Liver (tissue), 9 donors: ENCODE data around the gene FNDC1. TPM values are rescaled to one million over a fixed set of nuclear protein-coding genes. Genes with fewer than 3 reads are reported as not detected.

Experiments used
- DNase-seq: peaks from one replicate; pipeline ENCODE4 v3.0.0-alpha.2; 2017; ENCODE audit warnings: low spot score
- H3K27ac ChIP-seq, 2 donors: one replicate each; pipeline ENCODE4 v1.7.0; 2013; ENCODE audit warnings: inconsistent platforms in 2 of 2, low read length in 2 of 2, control low read depth in 1 of 2, low read depth in 1 of 2, mild to moderate bottlenecking in 1 of 2
- H3K27me3 ChIP-seq, 4 donors: one replicate each; pipeline versions ENCODE4 v1.6.1 to v1.7.0; 2013; ENCODE audit warnings: low read length in 3 of 4, inconsistent platforms in 1 of 4, mild to moderate bottlenecking in 1 of 4, moderate library complexity in 1 of 4; ENCODE audit not compliant: control insufficient read depth in 4 of 4, insufficient read depth in 4 of 4
- H3K36me3 ChIP-seq, 4 donors: one replicate each; pipeline versions ENCODE4 v1.6.1 to v1.7.0; 2013; ENCODE audit warnings: low read length in 3 of 4, mild to moderate bottlenecking in 3 of 4, low read depth in 1 of 4, moderate library complexity in 1 of 4; ENCODE audit not compliant: control insufficient read depth in 4 of 4, insufficient read depth in 3 of 4
- H3K4me1 ChIP-seq, 4 donors: one replicate each; pipeline versions ENCODE4 v1.6.1 to v1.7.0; 2013; ENCODE audit warnings: low read length in 3 of 4, mild to moderate bottlenecking in 3 of 4, moderate library complexity in 1 of 4; ENCODE audit not compliant: control insufficient read depth in 4 of 4, insufficient read depth in 4 of 4
- H3K4me3 ChIP-seq, 3 donors: one replicate each; pipeline versions ENCODE4 v1.6.1 to v1.7.0; 2013; ENCODE audit warnings: low read length in 3 of 3, control low read depth in 1 of 3, low read depth in 1 of 3, mild to moderate bottlenecking in 1 of 3
- H3K9ac ChIP-seq, 2 donors: one replicate each; pipeline ENCODE4 v1.7.0; 2013; ENCODE audit warnings: low read length in 2 of 2, mild to moderate bottlenecking in 2 of 2, moderate library complexity in 2 of 2, control low read depth in 1 of 2, low read depth in 1 of 2
- H3K9me3 ChIP-seq, 4 donors: one replicate each; pipeline versions ENCODE4 v1.6.1 to v1.7.0; 2013; ENCODE audit warnings: low read length in 3 of 4; ENCODE audit not compliant: control insufficient read depth in 4 of 4
- EGR1 ChIP-seq, 2 donors: IDR thresholded peaks; 2 replicates each; pipeline ENCODE4 v1.6.1; 2016 to 2018; ENCODE audit warnings: antibody characterized with exemption in 2 of 2, low read depth in 2 of 2
- FOXA1 ChIP-seq: IDR thresholded peaks from 2 replicates; pipeline ENCODE4 v1.6.1; 2016; ENCODE audit warnings: antibody characterized with exemption
- FOXA2 ChIP-seq: IDR thresholded peaks from 2 replicates; pipeline ENCODE4 v1.6.1; 2016; ENCODE audit warnings: antibody characterized with exemption
- GABPA ChIP-seq, 2 donors: IDR thresholded peaks in 1 of 2; conservative IDR thresholded peaks in 1 of 2; 2 replicates each; pipeline ENCODE4 v1.6.1; 2016; ENCODE audit warnings: antibody characterized with exemption in 2 of 2, mild to moderate bottlenecking in 1 of 2, moderate library complexity in 1 of 2
- HNF4A ChIP-seq, 2 donors: conservative IDR thresholded peaks; 2 replicates each; pipeline ENCODE4 v1.6.1; 2016; ENCODE audit warnings: antibody characterized with exemption in 2 of 2, mild to moderate bottlenecking in 2 of 2
- HNF4G ChIP-seq: IDR thresholded peaks from 2 replicates; pipeline ENCODE4 v1.6.1; 2016; ENCODE audit warnings: antibody characterized with exemption
- JUND ChIP-seq, 2 donors: IDR thresholded peaks; 2 replicates each; pipeline ENCODE4 v1.6.1; 2016; ENCODE audit warnings: antibody characterized with exemption in 2 of 2
- NR2F2 ChIP-seq: IDR thresholded peaks from 2 replicates; pipeline ENCODE4 v1.6.1; 2016; ENCODE audit warnings: antibody characterized with exemption
- RAD21 ChIP-seq, 2 donors: IDR thresholded peaks; 2 replicates each; pipeline ENCODE4 v1.6.1; 2016; ENCODE audit warnings: antibody characterized with exemption in 2 of 2, mild to moderate bottlenecking in 2 of 2
- RXRA ChIP-seq, 2 donors: IDR thresholded peaks; 2 replicates each; pipeline ENCODE4 v1.6.1; 2017 to 2018; ENCODE audit warnings: antibody characterized with exemption in 2 of 2, mild to moderate bottlenecking in 1 of 2
- SP1 ChIP-seq: IDR thresholded peaks from 2 replicates; pipeline ENCODE4 v1.6.1; 2018; ENCODE audit warnings: antibody characterized with exemption, mild to moderate bottlenecking
- TAF1 ChIP-seq: conservative IDR thresholded peaks from 2 replicates; pipeline ENCODE4 v1.6.1; 2016; ENCODE audit warnings: antibody characterized with exemption, mild to moderate bottlenecking
- YY1 ChIP-seq: IDR thresholded peaks from 2 replicates; pipeline ENCODE4 v1.6.1; 2016; ENCODE audit warnings: antibody characterized with exemption, mild to moderate bottlenecking
- WGBS: extraction: QIAGEN DNeasy Blood & Tissue Kit; methylation state at CpG from one replicate; pipeline ENCODE4 v1.1.7; 2013; 5-methylcytosine and 5-hydroxymethylcytosine counted together
- polyA plus RNA-seq, 2 donors: library from polyadenylated mRNA; stranded (reverse) in 1 of 2; unstranded in 1 of 2; fragments of 200-250 nt in 1 of 2; fragments of >200 nt in 1 of 2; fragmentation: Nextera tagmentation in 1 of 2; extraction: Ambion mirVana in 1 of 2; gene quantifications; one replicate each; pipeline versions ENCODE4 v1.2.1 to v1.2.3, GENCODE V29; 2013 to 2015
- total RNA-seq, 2 donors: library from RNA; depleted of rRNA; stranded (reverse); fragments of >200 nt; gene quantifications; one replicate each; pipeline ENCODE4 v1.2.3, GENCODE V29; 2014
- TF ChIP-seq, protein P1 (sequence below): IDR thresholded peaks from 2 replicates; pipeline ENCODE4 v1.6.1; 2016; ENCODE audit warnings: antibody characterized with exemption
- TF ChIP-seq, protein P2 (sequence below): IDR thresholded peaks from 2 replicates; pipeline ENCODE4 v1.6.1; 2016; ENCODE audit warnings: antibody characterized with exemption, mild to moderate bottlenecking
- TF ChIP-seq, protein P3 (sequence below): IDR thresholded peaks from 2 replicates; pipeline ENCODE4 v1.6.1; 2016; ENCODE audit warnings: antibody characterized with exemption
- TF ChIP-seq, protein P4 (sequence below): IDR thresholded peaks from 2 replicates; pipeline ENCODE4 v1.6.1; 2016; ENCODE audit warnings: antibody characterized with exemption
- TF ChIP-seq, protein P5 (sequence below): fragments of 150-350 bp; IDR thresholded peaks from 2 replicates; pipeline ENCODE4 v1.5.1; 2017; ENCODE audit warnings: improper control_type of control experiment, low read depth, low read length; ENCODE audit not compliant: missing input control
- donor health status: healthy.
- donor health status: healthy.
- donor health status: healthy.
- donor health status: healthy.
- donor health status: healthy.

The FNDC1 gene
- total and polyA plus RNA-seq, 4 donors = 0.10 to 0.47 (median 0.17) TPM; not detected in 1

DNA sequence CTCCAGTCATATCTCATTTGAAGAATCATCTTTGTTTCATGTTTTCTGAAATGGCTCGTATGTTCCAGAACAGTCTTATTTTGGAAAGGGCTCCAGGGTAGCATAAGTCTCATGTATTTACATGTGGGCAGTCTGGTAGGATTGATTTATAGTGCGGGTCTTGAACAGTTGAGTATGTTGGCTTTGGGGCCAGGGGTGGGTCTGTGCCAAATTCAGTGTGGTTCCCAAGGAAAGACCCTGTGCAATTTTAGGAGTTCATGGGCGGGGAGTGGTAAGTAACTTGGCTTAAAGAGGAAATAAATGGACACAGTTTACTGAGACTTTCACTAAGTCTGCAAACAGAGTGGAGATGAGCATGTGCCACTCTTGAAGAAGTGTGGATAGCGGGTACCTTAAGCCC, 7.7 kb downstream of the FNDC1 start:
- no peaks in the 10 kb centered on the region for H3K36me3 ChIP-seq
- no peak overlapping the region for H3K27ac ChIP-seq
- WGBS = 91% methylated on average over 4 of the region's 4 CpGs
- H3K9me3 ChIP-seq = no peaks in the 10 kb centered on the region
- H3K4me3 ChIP-seq = no peak overlapping the region
- no peak for TF ChIP-seq FOXA2
- TF ChIP-seq TAF1 = no peak
- no peak for TF ChIP-seq HNF4G
- no peak for TF ChIP-seq YY1
- no peak for TF ChIP-seq RXRA (IDR thresholded peaks at IDR 0.05)
- no peak for TF ChIP-seq FOXA1
- TF ChIP-seq, protein P1, sequence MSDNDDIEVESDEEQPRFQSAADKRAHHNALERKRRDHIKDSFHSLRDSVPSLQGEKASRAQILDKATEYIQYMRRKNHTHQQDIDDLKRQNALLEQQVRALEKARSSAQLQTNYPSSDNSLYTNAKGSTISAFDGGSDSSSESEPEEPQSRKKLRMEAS = no peak
- no peak for TF ChIP-seq SP1
- TF ChIP-seq, protein P2, sequence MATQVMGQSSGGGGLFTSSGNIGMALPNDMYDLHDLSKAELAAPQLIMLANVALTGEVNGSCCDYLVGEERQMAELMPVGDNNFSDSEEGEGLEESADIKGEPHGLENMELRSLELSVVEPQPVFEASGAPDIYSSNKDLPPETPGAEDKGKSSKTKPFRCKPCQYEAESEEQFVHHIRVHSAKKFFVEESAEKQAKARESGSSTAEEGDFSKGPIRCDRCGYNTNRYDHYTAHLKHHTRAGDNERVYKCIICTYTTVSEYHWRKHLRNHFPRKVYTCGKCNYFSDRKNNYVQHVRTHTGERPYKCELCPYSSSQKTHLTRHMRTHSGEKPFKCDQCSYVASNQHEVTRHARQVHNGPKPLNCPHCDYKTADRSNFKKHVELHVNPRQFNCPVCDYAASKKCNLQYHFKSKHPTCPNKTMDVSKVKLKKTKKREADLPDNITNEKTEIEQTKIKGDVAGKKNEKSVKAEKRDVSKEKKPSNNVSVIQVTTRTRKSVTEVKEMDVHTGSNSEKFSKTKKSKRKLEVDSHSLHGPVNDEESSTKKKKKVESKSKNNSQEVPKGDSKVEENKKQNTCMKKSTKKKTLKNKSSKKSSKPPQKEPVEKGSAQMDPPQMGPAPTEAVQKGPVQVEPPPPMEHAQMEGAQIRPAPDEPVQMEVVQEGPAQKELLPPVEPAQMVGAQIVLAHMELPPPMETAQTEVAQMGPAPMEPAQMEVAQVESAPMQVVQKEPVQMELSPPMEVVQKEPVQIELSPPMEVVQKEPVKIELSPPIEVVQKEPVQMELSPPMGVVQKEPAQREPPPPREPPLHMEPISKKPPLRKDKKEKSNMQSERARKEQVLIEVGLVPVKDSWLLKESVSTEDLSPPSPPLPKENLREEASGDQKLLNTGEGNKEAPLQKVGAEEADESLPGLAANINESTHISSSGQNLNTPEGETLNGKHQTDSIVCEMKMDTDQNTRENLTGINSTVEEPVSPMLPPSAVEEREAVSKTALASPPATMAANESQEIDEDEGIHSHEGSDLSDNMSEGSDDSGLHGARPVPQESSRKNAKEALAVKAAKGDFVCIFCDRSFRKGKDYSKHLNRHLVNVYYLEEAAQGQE = no peak
- no peak for TF ChIP-seq EGR1 (IDR thresholded peaks at IDR 0.05; ENCODE audit: low read depth in 2 of 2)
- TF ChIP-seq, protein P3, sequence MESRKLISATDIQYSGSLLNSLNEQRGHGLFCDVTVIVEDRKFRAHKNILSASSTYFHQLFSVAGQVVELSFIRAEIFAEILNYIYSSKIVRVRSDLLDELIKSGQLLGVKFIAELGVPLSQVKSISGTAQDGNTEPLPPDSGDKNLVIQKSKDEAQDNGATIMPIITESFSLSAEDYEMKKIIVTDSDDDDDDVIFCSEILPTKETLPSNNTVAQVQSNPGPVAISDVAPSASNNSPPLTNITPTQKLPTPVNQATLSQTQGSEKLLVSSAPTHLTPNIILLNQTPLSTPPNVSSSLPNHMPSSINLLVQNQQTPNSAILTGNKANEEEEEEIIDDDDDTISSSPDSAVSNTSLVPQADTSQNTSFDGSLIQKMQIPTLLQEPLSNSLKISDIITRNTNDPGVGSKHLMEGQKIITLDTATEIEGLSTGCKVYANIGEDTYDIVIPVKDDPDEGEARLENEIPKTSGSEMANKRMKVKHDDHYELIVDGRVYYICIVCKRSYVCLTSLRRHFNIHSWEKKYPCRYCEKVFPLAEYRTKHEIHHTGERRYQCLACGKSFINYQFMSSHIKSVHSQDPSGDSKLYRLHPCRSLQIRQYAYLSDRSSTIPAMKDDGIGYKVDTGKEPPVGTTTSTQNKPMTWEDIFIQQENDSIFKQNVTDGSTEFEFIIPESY = no peak
- no peak for TF ChIP-seq JUND (IDR thresholded peaks at IDR 0.05)
- TF ChIP-seq, protein P4, sequence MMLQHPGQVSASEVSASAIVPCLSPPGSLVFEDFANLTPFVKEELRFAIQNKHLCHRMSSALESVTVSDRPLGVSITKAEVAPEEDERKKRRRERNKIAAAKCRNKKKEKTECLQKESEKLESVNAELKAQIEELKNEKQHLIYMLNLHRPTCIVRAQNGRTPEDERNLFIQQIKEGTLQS = no peak
- TF ChIP-seq NR2F2 = no peak
- TF ChIP-seq GABPA (IDR thresholded peaks at IDR 0.05 in 1 of 2, conservative IDR thresholded peaks at IDR 0.05 in 1 of 2) = no peak
- TF ChIP-seq, protein P5, sequence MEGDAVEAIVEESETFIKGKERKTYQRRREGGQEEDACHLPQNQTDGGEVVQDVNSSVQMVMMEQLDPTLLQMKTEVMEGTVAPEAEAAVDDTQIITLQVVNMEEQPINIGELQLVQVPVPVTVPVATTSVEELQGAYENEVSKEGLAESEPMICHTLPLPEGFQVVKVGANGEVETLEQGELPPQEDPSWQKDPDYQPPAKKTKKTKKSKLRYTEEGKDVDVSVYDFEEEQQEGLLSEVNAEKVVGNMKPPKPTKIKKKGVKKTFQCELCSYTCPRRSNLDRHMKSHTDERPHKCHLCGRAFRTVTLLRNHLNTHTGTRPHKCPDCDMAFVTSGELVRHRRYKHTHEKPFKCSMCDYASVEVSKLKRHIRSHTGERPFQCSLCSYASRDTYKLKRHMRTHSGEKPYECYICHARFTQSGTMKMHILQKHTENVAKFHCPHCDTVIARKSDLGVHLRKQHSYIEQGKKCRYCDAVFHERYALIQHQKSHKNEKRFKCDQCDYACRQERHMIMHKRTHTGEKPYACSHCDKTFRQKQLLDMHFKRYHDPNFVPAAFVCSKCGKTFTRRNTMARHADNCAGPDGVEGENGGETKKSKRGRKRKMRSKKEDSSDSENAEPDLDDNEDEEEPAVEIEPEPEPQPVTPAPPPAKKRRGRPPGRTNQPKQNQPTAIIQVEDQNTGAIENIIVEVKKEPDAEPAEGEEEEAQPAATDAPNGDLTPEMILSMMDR = no peak
- no peak for TF ChIP-seq HNF4A (conservative IDR thresholded peaks at IDR 0.05)
- TF ChIP-seq RAD21 (IDR thresholded peaks at IDR 0.05) = no peak
- peaks cover 0 to 8% (median 2%) of the 10 kb centered on the region in 4 donors for H3K27me3 ChIP-seq
- no peak overlapping the region for H3K9ac ChIP-seq
- DNase-seq = no peak
- H3K4me1 ChIP-seq = no peaks in the 10 kb centered on the region
